ENCODE results near the gene SPATA19.

The SPATA19 gene

GRCh38 chr11:133818302-133818701, 27.0 kb downstream of the SPATA19 start:
- DNase-seq (ENCODE audit: low read depth in 3 of 3) = no peak

- DNase-seq (ENCODE audit: low read depth in 3 of 3) = no peak
These were observed 27.9 kb downstream of the SPATA19 start for GRCh38 chr11:133817449-133817848.

- no peak for DNase-seq (ENCODE audit: low read depth in 3 of 3)
These were observed 29.0 kb downstream of the SPATA19 start for GRCh38 chr11:133816146-133816870.

GRCh38 chr11:133815636-133816035, 29.7 kb downstream of the SPATA19 start:
- DNase-seq (ENCODE audit: low read depth in 3 of 3) = no peak

- DNase-seq (ENCODE audit: low read depth in 3 of 3) = no peak
These were observed 30.7 kb downstream of the SPATA19 start for GRCh38 chr11:133814588-133815100.

GRCh38 chr11:133811850-133812685, 33.2 kb downstream of the SPATA19 start:
- no peak for DNase-seq (ENCODE audit: low read depth in 3 of 3)

- no peak for DNase-seq (ENCODE audit: low read depth in 3 of 3)
These were observed 34.5 kb downstream of the SPATA19 start for GRCh38 chr11:133810766-133811165.

GRCh38 chr11:133809569-133810491, 35.5 kb downstream of the SPATA19 start:
- DNase-seq (ENCODE audit: low read depth in 3 of 3) = no peak

GRCh38 chr11:133808393-133809140, 36.7 kb downstream of the SPATA19 start:
- no peak for DNase-seq (ENCODE audit: low read depth in 3 of 3)

- DNase-seq (ENCODE audit: low read depth in 3 of 3) = no peak
These were observed 42.3 kb downstream of the SPATA19 start for GRCh38 chr11:133803026-133803425.

- DNase-seq (ENCODE audit: low read depth in 3 of 3) = no peak
These were observed 44.0 kb downstream of the SPATA19 start for GRCh38 chr11:133801356-133801755.

GRCh38 chr11:133800666-133801065, 44.6 kb downstream of the SPATA19 start:
- no peak for DNase-seq (ENCODE audit: low read depth in 3 of 3)

- no peak for DNase-seq (ENCODE audit: low read depth in 3 of 3)
These were observed 47.8 kb downstream of the SPATA19 start for GRCh38 chr11:133797554-133797953.

GRCh38 chr11:133796043-133796795, 49.1 kb downstream of the SPATA19 start:
- DNase-seq (ENCODE audit: low read depth in 3 of 3) = no peak

GRCh38 chr11:133795088-133795487, 50.2 kb downstream of the SPATA19 start:
- no peak for DNase-seq (ENCODE audit: low read depth in 3 of 3)

- no peak for DNase-seq (ENCODE audit: low read depth in 3 of 3)
These were observed 51.1 kb downstream of the SPATA19 start for GRCh38 chr11:133794205-133794604.

GRCh38 chr11:133793271-133794035, 51.9 kb downstream of the SPATA19 start:
- DNase-seq (ENCODE audit: low read depth in 3 of 3) = no peak

- no peak for DNase-seq (ENCODE audit: low read depth in 3 of 3)
These were observed 54.3 kb downstream of the SPATA19 start for GRCh38 chr11:133790995-133791394.

Measured in stimulated activated CD4-positive, alpha-beta T cell treated with anti-CD3 and anti-CD28 coated beads, TNF-alpha, amount 100 ng/mL, for 4 hours (primary cell).